HEK293 (cell line): ENCODE data around the gene KLHL25.

ENCODE experiments used
- CTCF ChIA-PET: fragments of 350-600 bp; formaldehyde crosslinking; extraction: SDS; loops from one replicate; lab custom pipeline; 2021; ENCODE audit warnings: antibody characterized with exemption; lab: Yijun Ruan, JAX
- POLR2A ChIA-PET: fragments of 300-600 bp; formaldehyde crosslinking; extraction: SDS; loops from one replicate; lab custom pipeline; 2020; ENCODE audit warnings: antibody characterized with exemption, inconsistent platforms; lab: Yijun Ruan, JAX
- H3K27ac ChIP-seq: fragments of 200-500 bp; sonication (Bioruptor generic); 2 replicates; pipeline ENCODE4 v1.5.1; 2014; ENCODE audit warnings: low read depth, low read length, control low read depth, inconsistent platforms; ENCODE audit errors: extremely low read depth
- H3K36me3 ChIP-seq, 2 experiments: fragments of 200-500 bp in 1 of 2; sonication (Bioruptor generic) in 1 of 2; 1 replicate in 1 of 2; 2 replicates in 1 of 2; pipeline ENCODE4 v1.5.1; 2014 to 2017; ENCODE audit warnings: inconsistent platforms in 2 of 2, low read length in 2 of 2; ENCODE audit not compliant: control insufficient read depth in 2 of 2, insufficient read depth in 1 of 2
- H3K4me1 ChIP-seq: fragments of 200-500 bp; sonication (Bioruptor generic); 2 replicates; pipeline ENCODE4 v1.5.1; 2014; ENCODE audit warnings: mild to moderate bottlenecking, low read length, inconsistent platforms; ENCODE audit not compliant: control insufficient read depth, insufficient read depth
- H3K4me3 ChIP-seq: 2 replicates; pipeline ENCODE4 v1.5.1; 2011; ENCODE audit warnings: low read depth, mild to moderate bottlenecking, control low read depth, low read length, moderate library complexity
- H3K9me3 ChIP-seq: fragments of 200-500 bp; sonication (Bioruptor generic); 2 replicates; pipeline ENCODE4 v1.5.1; 2014; ENCODE audit warnings: low read depth, low read length, inconsistent platforms; ENCODE audit not compliant: control insufficient read depth, insufficient read depth
- GLIS1 ChIP-seq: fragments of 450-650 bp; formaldehyde crosslinking; IDR thresholded peaks from 2 replicates; pipeline ENCODE4 v1.5.1; 2016; ENCODE audit warnings: missing biosample characterization, missing genetic modification characterization
- HOXD13 ChIP-seq: sonication (generic); formaldehyde crosslinking; IDR thresholded peaks from 2 replicates; pipeline ENCODE4 v1.8.0; 2022; ENCODE audit warnings: missing genetic modification reagents, borderline replicate concordance
- KLF9 ChIP-seq: fragments of 450-650 bp; formaldehyde crosslinking; IDR thresholded peaks from 2 replicates; pipeline ENCODE4 v1.5.1; 2016; ENCODE audit warnings: missing biosample characterization, missing genetic modification characterization, low read depth
- PATZ1 ChIP-seq: fragments of 450-650 bp; formaldehyde crosslinking; IDR thresholded peaks from 2 replicates; pipeline ENCODE4 v1.5.1; 2016; ENCODE audit warnings: missing biosample characterization, missing genetic modification characterization
- SALL2 ChIP-seq: fragments of 450-650 bp; formaldehyde crosslinking; IDR thresholded peaks from 2 replicates; pipeline ENCODE4 v1.5.0; 2017; ENCODE audit warnings: missing biosample characterization, mild to moderate bottlenecking, missing genetic modification characterization, borderline replicate concordance
- WT1 ChIP-seq: fragments of 450-650 bp; formaldehyde crosslinking; IDR thresholded peaks from 2 replicates; pipeline ENCODE4 v1.5.1; 2016; ENCODE audit warnings: missing biosample characterization, missing genetic modification characterization
- ZBTB17 ChIP-seq: fragments of 450-650 bp; formaldehyde crosslinking; IDR thresholded peaks from 2 replicates; pipeline ENCODE4 v1.5.1; 2016; ENCODE audit warnings: missing biosample characterization, missing genetic modification characterization
- ZBTB21 ChIP-seq: fragments of 450-650 bp; formaldehyde crosslinking; IDR thresholded peaks from 2 replicates; pipeline ENCODE4 v1.5.1; 2017; ENCODE audit warnings: missing biosample characterization, missing genetic modification characterization
- ZBTB26 ChIP-seq: fragments of 450-650 bp; formaldehyde crosslinking; optimal IDR thresholded peaks from 2 replicates; pipeline ENCODE3; 2016; ENCODE audit warnings: missing biosample characterization, mild to moderate bottlenecking, missing genetic modification characterization
- ZNF175 ChIP-seq: fragments of 450-650 bp; formaldehyde crosslinking; IDR thresholded peaks from 2 replicates; pipeline ENCODE4 v1.5.1; 2016; ENCODE audit warnings: missing biosample characterization, missing genetic modification characterization
- ZNF214 ChIP-seq: fragments of 450-650 bp; formaldehyde crosslinking; IDR thresholded peaks from 2 replicates; pipeline ENCODE4 v1.5.1; 2017; ENCODE audit warnings: missing biosample characterization, mild to moderate bottlenecking, missing genetic modification characterization, borderline replicate concordance
- ZNF335 ChIP-seq: fragments of 450-650 bp; formaldehyde crosslinking; conservative IDR thresholded peaks from 2 replicates; pipeline ENCODE4 v1.5.1; 2016; ENCODE audit warnings: missing biosample characterization, missing genetic modification characterization
- ZNF391 ChIP-seq: fragments of 450-650 bp; formaldehyde crosslinking; IDR thresholded peaks from 2 replicates; pipeline ENCODE4 v1.5.1; 2016; ENCODE audit warnings: low read depth, missing biosample characterization, missing genetic modification characterization, borderline replicate concordance
- ZNF433 ChIP-seq: fragments of 450-650 bp; formaldehyde crosslinking; IDR thresholded peaks from 2 replicates; pipeline ENCODE4 v1.5.1; 2016; ENCODE audit warnings: missing biosample characterization, missing genetic modification characterization, low read depth
- ZNF544 ChIP-seq: fragments of 450-650 bp; formaldehyde crosslinking; IDR thresholded peaks from 2 replicates; pipeline ENCODE4 v1.5.0; 2017; ENCODE audit warnings: missing biosample characterization, missing genetic modification characterization
- ZNF548 ChIP-seq: fragments of 450-650 bp; formaldehyde crosslinking; IDR thresholded peaks from 2 replicates; pipeline ENCODE4 v1.5.1; 2016; ENCODE audit warnings: missing biosample characterization, missing genetic modification characterization
- ZNF558 ChIP-seq: fragments of 450-650 bp; formaldehyde crosslinking; IDR thresholded peaks from 2 replicates; pipeline ENCODE4 v1.5.1; 2016; ENCODE audit warnings: missing biosample characterization, missing genetic modification characterization
- ZNF580 ChIP-seq: fragments of 450-650 bp; formaldehyde crosslinking; IDR thresholded peaks from 2 replicates; pipeline ENCODE4 v1.5.1; 2016; ENCODE audit warnings: missing biosample characterization, missing genetic modification characterization
- ZNF658 ChIP-seq: fragments of 450-650 bp; formaldehyde crosslinking; IDR thresholded peaks from 2 replicates; pipeline ENCODE4; 2016; ENCODE audit warnings: missing biosample characterization, missing genetic modification characterization
- TF ChIP-seq, protein P1 (sequence below): fragments of 450-650 bp; formaldehyde crosslinking; IDR thresholded peaks from 2 replicates; pipeline ENCODE4 v1.5.1; 2016; ENCODE audit warnings: missing biosample characterization, missing genetic modification characterization
- TF ChIP-seq, protein P2 (sequence below): fragments of 450-650 bp; formaldehyde crosslinking; IDR thresholded peaks from 2 replicates; pipeline ENCODE4 v1.5.1; 2016; ENCODE audit warnings: missing biosample characterization, missing genetic modification characterization, low read depth
- TF ChIP-seq, protein P3 (sequence below): fragments of 450-650 bp; formaldehyde crosslinking; IDR thresholded peaks from 2 replicates; pipeline ENCODE4 v1.5.1; 2016; ENCODE audit warnings: missing biosample characterization, missing genetic modification characterization

KLHL25 gene

GRCh38 chr15:85795337-85796305 lies 896 bp upstream of the KLHL25 start (continued):
- TF ChIP-seq, protein P1, sequence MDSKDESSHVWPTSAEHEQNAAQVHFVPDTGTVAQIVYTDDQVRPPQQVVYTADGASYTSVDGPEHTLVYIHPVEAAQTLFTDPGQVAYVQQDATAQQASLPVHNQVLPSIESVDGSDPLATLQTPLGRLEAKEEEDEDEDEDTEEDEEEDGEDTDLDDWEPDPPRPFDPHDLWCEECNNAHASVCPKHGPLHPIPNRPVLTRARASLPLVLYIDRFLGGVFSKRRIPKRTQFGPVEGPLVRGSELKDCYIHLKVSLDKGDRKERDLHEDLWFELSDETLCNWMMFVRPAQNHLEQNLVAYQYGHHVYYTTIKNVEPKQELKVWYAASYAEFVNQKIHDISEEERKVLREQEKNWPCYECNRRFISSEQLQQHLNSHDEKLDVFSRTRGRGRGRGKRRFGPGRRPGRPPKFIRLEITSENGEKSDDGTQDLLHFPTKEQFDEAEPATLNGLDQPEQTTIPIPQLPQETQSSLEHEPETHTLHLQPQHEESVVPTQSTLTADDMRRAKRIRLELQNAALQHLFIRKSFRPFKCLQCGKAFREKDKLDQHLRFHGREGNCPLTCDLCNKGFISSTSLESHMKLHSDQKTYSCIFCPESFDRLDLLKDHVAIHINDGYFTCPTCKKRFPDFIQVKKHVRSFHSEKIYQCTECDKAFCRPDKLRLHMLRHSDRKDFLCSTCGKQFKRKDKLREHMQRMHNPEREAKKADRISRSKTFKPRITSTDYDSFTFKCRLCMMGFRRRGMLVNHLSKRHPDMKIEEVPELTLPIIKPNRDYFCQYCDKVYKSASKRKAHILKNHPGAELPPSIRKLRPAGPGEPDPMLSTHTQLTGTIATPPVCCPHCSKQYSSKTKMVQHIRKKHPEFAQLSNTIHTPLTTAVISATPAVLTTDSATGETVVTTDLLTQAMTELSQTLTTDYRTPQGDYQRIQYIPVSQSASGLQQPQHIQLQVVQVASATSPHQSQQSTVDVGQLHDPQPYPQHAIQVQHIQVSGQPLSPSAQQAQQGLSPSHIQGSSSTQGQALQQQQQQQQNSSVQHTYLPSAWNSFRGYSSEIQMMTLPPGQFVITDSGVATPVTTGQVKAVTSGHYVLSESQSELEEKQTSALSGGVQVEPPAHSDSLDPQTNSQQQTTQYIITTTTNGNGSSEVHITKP (tag by site-specific recombination) = peak; percentile 99
- TF ChIP-seq ZNF548 (tag by site-specific recombination) (no peak), ZNF214 (tag by site-specific recombination) (no peak), ZNF544 (tag by site-specific recombination) (no peak), ZNF175 (tag by site-specific recombination) (no peak), ZNF391 (peak; percentile 39; the same call in 1 of the 2 replicates), SALL2 (tag by site-specific recombination) (no peak), ZNF558 (no peak), GLIS1 (tag by site-specific recombination) (no peak), HOXD13 (CRISPR knock-in tag) (no peak)
- TF ChIP-seq, protein P2, sequence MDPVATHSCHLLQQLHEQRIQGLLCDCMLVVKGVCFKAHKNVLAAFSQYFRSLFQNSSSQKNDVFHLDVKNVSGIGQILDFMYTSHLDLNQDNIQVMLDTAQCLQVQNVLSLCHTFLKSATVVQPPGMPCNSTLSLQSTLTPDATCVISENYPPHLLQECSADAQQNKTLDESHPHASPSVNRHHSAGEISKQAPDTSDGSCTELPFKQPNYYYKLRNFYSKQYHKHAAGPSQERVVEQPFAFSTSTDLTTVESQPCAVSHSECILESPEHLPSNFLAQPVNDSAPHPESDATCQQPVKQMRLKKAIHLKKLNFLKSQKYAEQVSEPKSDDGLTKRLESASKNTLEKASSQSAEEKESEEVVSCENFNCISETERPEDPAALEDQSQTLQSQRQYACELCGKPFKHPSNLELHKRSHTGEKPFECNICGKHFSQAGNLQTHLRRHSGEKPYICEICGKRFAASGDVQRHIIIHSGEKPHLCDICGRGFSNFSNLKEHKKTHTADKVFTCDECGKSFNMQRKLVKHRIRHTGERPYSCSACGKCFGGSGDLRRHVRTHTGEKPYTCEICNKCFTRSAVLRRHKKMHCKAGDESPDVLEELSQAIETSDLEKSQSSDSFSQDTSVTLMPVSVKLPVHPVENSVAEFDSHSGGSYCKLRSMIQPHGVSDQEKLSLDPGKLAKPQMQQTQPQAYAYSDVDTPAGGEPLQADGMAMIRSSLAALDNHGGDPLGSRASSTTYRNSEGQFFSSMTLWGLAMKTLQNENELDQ (tag by site-specific recombination) = no peak

- Histone ChIP-seq H3K9me3 (no peaks in the 10 kb centered on the region), H3K4me3 (peak overlapping the region; percentile 72), H3K36me3 (no peaks in the 10 kb centered on the region), H3K27ac (peak overlapping the region; percentile 95), H3K4me1 (peaks cover 12% of the 10 kb centered on the region)
- CTCF ChIA-PET = interaction anchor here (0.6 to 1.3 kb wide), 4 partner anchors 38 to 315 kb away, joined by 3 to 5 read pairs (median 3); no protein-coding TSS in a partner anchor
- POLR2A ChIA-PET = interaction anchor here (0.6 to 2.4 kb wide), 6 partner anchors 8 to 434 kb away, joined by 3 to 8 read pairs (median 4); no protein-coding TSS in a partner anchor
- no peak for TF ChIP-seq ZNF433
- TF ChIP-seq PATZ1 (tag by site-specific recombination) = 0 out of 2 replicates have a peak, but pooled peaks have one; percentile 14
- TF ChIP-seq ZNF658 (tag by site-specific recombination) = no peak
- peak; percentile 47 for TF ChIP-seq KLF9 (tag by site-specific recombination)
- TF ChIP-seq, protein P3, sequence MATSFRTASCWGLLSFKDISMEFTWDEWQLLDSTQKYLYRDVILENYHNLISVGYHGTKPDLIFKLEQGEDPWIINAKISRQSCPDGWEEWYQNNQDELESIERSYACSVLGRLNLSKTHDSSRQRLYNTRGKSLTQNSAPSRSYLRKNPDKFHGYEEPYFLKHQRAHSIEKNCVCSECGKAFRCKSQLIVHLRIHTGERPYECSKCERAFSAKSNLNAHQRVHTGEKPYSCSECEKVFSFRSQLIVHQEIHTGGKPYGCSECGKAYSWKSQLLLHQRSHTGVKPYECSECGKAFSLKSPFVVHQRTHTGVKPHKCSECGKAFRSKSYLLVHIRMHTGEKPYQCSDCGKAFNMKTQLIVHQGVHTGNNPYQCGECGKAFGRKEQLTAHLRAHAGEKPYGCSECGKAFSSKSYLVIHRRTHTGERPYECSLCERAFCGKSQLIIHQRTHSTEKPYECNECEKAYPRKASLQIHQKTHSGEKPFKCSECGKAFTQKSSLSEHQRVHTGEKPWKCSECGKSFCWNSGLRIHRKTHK (tag by site-specific recombination) = no peak
- TF ChIP-seq ZNF580 (tag by site-specific recombination) = no peak
- TF ChIP-seq ZBTB21 = no peak
- peak; percentile 78 for TF ChIP-seq ZBTB17 (tag by site-specific recombination)
- peak; percentile 97 for TF ChIP-seq ZNF335 (tag by site-specific recombination)
- TF ChIP-seq WT1 (tag by site-specific recombination) = peak; percentile 42; the same call in 1 of the 2 replicates
- peak; percentile 73 for TF ChIP-seq ZBTB26
Measured at GRCh38 chr15:85793641-85794597, 806 bp downstream of the KLHL25 start.
